SJSA1 (cell line): Measurements from ENCODE around the gene MED25. TPM values are rescaled to one million over a fixed set of nuclear protein-coding genes. Genes with fewer than 3 reads are reported as not detected.

Source experiments
- DNase-seq, 2 experiments: peaks; one replicate each; pipeline ENCODE4 v3.0.0-alpha.2; 2015 to 2020; ENCODE audit warnings: low spot score in 2 of 2, low read depth in 1 of 2
- H3K27ac ChIP-seq: fragments of 250-450 bp; sonication (Bioruptor Pico); 2 replicates; pipeline ENCODE4 v1.5.1; 2020; ENCODE audit warnings: mild to moderate bottlenecking, moderate library complexity
- H3K27me3 ChIP-seq: fragments of 250-450 bp; sonication (Bioruptor Pico); replicated peaks from 2 replicates; pipeline ENCODE4 v1.5.1; 2020; ENCODE audit warnings: mild to moderate bottlenecking, moderate library complexity
- H3K36me3 ChIP-seq: fragments of 250-450 bp; sonication (Bioruptor Pico); 2 replicates; pipeline ENCODE4 v1.5.1; 2020; ENCODE audit warnings: mild to moderate bottlenecking
- H3K4me1 ChIP-seq: fragments of 250-450 bp; sonication (Bioruptor Pico); replicated peaks from 2 replicates; pipeline ENCODE4 v1.6.1; 2021; ENCODE audit warnings: mild to moderate bottlenecking
- H3K4me3 ChIP-seq: fragments of 250-450 bp; sonication (Bioruptor Pico); 2 replicates; pipeline ENCODE4 v1.5.1; 2020; ENCODE audit warnings: mild to moderate bottlenecking
- H3K9me3 ChIP-seq: fragments of 250-450 bp; sonication (Bioruptor Pico); replicated peaks from 2 replicates; pipeline ENCODE4 v1.5.1; 2020; ENCODE audit warnings: mild to moderate bottlenecking
- total RNA-seq: library from RNA; depleted of rRNA; stranded (reverse); fragments of >200 nt; shearing (Covaris generic); gene quantifications from 2 replicates; pipeline ENCODE4 v1.2.3, GENCODE V29; 2014

The MED25 gene
- total RNA-seq, 1 experiment from 2014 or later, result 13.2 TPM

DNA sequence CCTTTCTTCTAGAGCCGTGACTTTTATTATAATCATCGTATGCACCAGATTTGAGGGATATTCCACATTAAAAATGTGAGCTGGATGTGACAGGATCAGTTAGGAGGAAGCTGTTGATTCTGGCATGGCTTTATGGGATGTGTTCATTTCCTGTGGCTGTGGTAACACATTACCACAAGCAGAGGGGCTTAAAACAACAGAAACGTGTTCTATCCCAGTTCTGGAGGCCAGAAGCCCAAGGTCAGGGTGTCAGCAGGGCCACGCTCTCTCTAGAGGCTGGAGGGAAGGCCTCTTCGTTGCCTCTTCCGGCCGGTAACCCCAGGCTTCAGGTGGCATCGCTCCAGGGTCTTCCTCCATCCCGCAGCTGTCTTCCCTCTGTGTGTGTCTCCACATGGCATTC is 14.5 kb downstream of the MED25 start:
- peaks cover 72% of the 10 kb centered on the region for H3K36me3 ChIP-seq
- no peak for DNase-seq
- no peak overlapping the region for H3K27ac ChIP-seq
- H3K4me3 ChIP-seq, result no peak overlapping the region
- H3K4me1 ChIP-seq, result peaks cover under 1% of the 10 kb centered on the region
- no peaks in the 10 kb centered on the region for H3K27me3 ChIP-seq
- no peaks in the 10 kb centered on the region for H3K9me3 ChIP-seq

DNA sequence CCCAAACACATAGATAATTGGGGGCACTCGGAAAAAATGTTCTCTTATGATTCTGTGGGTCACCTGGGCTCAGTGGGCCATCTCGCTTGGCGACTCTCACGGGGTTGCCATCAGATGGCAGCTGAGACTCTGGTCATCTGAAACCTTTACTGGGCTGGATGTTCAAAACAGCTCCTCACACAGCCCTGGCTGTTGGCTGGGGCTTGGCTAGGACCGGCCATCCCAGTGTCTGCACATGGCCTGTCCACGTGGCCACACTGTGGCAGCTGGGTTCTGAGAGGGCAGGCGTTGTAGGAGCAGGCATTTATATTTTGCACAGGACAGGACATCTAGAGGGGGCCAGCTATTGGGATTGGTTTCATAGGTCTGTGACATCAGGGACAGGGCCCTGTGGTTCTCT is 15.5 kb downstream of the MED25 start:
- H3K4me1 ChIP-seq, result peaks cover 11% of the 10 kb centered on the region
- H3K36me3 ChIP-seq, result peaks cover 82% of the 10 kb centered on the region

DNA sequence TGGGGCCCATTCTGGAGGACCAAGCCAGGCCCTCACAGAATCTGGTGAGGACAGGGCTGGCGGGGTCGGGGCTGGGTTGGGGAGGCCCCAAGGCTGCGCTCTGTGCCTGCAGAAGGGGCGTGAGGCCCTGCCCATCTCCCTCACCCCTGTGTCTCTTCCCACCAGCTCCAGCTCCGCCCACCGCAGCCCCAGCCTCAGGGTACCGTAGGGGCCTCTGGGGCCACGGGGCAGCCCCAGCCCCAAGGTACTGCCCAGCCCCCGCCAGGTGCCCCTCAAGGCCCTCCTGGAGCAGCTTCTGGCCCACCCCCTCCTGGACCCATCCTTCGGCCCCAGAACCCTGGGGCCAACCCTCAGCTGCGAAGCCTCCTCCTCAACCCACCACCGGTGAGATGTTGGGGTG is 17.5 kb downstream of the MED25 start:
- peaks cover 83% of the 10 kb centered on the region for H3K36me3 ChIP-seq
- H3K27ac ChIP-seq, result no peak overlapping the region
- peaks cover 23% of the 10 kb centered on the region for H3K4me1 ChIP-seq
- H3K9me3 ChIP-seq, result no peaks in the 10 kb centered on the region
- H3K27me3 ChIP-seq, result no peaks in the 10 kb centered on the region
- no peak overlapping the region for H3K4me3 ChIP-seq
- no peak for DNase-seq

More for the DNA sequence above, 15.5 kb downstream of the MED25 start:
- no peaks in the 10 kb centered on the region for H3K27me3 ChIP-seq
- DNase-seq, result no peak
- no peak overlapping the region for H3K27ac ChIP-seq
- H3K4me3 ChIP-seq, result no peak overlapping the region
- H3K9me3 ChIP-seq, result no peaks in the 10 kb centered on the region

DNA sequence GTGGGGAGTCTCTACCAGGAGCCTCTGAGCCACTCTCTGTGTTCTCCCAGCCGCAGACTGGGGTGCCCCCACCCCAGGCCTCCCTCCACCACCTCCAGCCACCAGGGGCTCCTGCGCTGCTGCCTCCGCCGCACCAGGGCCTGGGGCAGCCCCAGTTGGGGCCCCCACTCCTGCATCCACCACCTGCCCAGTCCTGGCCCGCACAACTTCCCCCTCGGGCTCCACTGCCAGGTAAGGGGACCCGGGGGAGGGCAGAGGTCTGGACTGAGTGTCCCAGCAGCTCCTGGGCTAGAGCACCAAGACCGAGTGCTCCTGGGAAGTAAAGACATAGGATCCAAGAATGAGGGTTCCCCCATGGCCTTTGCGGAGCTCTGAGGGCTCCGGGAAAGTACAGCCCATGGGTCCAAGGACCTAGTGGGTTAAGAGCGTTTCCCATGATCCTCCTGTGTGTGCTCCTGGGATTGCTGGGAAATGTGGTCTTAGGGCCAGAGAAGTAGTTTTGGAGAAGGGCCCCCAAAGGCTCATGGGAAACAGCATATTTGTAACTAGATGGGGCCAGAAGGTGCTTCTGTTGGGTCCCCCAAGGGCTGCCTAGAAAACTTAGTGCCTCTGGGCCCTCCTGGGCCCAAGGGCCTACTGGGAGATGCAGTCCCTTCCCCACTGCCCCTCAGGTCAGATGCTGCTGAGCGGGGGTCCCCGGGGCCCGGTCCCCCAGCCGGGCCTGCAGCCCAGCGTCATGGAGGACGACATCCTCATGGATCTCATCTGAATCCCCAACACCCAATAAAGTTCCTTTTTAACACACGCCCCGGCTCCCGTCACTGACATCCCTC is 18.3 kb downstream of the MED25 start:
- Histone ChIP-seq H3K9me3 (no peaks in the 10 kb centered on the region), H3K4me3 (no peak overlapping the region), H3K36me3 (peaks cover 76% of the 10 kb centered on the region), H3K27me3 (no peaks in the 10 kb centered on the region), H3K27ac (no peak overlapping the region), H3K4me1 (peaks cover 23% of the 10 kb centered on the region)
- no peak for DNase-seq

DNA sequence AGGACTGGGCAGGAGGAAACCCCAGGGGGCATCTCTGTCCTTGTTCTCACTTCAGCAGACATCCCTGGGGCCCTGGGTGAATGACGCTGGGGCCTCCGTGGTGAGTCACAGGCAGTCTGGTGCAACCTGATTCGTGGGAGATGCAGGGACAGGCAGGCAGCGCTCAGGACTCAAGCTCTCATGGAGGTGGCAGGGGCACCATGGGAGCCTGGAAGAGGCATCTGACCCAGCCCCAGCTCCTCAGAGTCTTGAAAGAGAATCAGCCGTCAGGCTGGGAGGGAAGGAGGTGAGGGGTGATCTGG is 18.9 kb downstream of the MED25 start:
- Histone ChIP-seq H3K36me3 (peaks cover 70% of the 10 kb centered on the region), H3K27ac (no peak overlapping the region), H3K27me3 (no peaks in the 10 kb centered on the region), H3K9me3 (no peaks in the 10 kb centered on the region), H3K4me3 (no peak overlapping the region), H3K4me1 (peaks cover 23% of the 10 kb centered on the region)
- DNase-seq, result no peak

DNA sequence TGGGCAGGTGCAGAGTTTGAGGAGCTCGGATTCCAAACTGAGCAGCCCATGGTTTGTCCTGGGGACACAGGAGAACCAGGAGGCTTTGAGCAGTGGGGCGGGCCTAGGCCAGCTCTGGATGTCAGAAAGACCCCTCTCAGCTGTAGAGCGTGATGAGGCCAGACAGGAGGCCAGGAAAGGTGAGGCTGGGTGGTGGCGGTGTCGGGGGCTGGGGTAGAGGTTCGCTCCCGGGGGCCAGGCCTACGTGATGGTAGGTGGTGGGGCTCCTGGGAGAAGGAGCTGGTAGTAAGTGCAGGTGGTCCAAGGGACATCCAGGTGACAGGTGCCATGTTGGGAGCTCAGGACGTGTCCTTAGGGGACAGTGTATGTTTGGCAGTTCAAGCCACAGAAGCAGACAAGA is 19.3 kb downstream of the MED25 start:
- Histone ChIP-seq H3K9me3 (no peaks in the 10 kb centered on the region), H3K27ac (no peak overlapping the region), H3K4me1 (peaks cover 23% of the 10 kb centered on the region), H3K4me3 (no peak overlapping the region), H3K36me3 (peaks cover 66% of the 10 kb centered on the region), H3K27me3 (no peaks in the 10 kb centered on the region)
- DNase-seq, result no peak

DNA sequence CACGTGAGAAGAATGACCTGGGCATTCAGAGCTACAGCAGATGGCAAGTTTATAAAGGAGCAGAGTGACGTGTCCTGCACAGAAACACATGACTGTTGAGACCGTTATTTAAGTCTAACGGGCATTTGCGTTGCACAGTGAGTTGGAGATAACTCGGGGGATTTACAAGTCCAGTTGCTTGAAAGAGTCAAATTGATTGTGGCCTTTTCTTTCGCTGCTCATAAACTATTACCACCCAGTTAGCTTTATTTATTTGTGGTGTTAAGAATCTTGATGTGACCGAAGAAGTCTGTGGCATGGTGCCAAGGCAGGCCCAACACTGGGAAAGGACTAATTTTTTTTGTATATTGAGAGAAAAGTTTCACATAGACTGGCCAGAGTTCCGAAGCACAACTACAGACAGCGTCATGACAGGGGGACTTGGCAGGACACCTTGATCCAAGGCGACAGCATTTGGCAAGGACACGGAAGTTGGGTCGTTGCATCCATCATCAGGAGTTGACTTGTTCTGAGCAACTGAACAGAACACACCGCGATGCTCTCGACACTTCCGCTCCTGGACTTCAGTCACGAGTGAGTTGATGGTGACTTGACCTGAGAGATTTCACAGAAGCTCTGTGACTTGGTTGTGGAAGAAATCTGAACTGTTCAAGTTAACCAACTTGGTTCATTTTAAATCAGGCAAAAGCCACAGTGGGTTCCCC is 20.9 kb downstream of the MED25 start:
- Histone ChIP-seq H3K4me1 (peaks cover 23% of the 10 kb centered on the region), H3K4me3 (no peak overlapping the region), H3K36me3 (peaks cover 50% of the 10 kb centered on the region), H3K27ac (peak overlapping the region; percentile 51), H3K9me3 (no peaks in the 10 kb centered on the region), H3K27me3 (no peaks in the 10 kb centered on the region)
- DNase-seq, result peak; percentile 62 to 67

DNA sequence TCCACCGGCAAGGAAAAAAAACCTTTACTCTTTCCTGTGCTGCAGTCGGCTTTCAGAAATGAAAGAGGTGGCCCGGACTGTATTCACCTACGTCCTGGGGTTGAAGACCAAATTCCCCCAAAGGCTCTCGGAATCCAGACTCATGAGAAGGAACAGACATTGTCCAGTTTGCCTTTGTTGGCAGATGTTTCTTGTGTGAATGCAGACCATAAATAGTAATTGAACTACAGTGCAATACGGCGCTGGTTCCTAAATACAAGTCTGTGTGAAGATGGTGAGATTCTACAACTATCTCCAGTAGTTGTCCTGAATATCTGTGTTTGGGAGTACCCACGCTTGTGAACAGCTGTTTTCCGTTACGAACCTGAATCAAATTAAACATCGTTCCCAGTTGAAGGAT is 21.6 kb downstream of the MED25 start:
- no peak overlapping the region for H3K4me3 ChIP-seq
- DNase-seq, result no peak
- H3K27me3 ChIP-seq, result no peaks in the 10 kb centered on the region
- H3K4me1 ChIP-seq, result peaks cover 23% of the 10 kb centered on the region
- H3K27ac ChIP-seq, result no peak overlapping the region
- peaks cover 43% of the 10 kb centered on the region for H3K36me3 ChIP-seq
- no peaks in the 10 kb centered on the region for H3K9me3 ChIP-seq

DNA sequence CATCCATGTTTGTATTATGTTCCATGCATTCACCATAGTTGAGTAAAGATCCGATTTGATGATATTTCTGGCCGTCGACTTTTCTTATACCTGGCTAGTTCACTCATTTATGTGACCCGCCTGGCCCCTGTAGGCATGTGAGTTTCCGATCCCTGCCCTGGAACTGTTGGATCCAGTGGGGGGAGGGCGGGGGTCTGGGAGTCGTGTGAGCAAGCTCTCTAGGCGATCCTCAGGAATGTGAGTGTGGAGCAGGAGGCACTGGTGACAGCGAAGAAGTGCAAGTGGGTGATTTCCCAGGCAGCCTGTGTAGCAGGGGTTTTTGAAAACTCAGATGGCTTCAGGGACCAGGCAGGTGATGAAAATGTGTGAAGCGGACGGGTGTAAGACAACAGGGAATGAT is 22.2 kb downstream of the MED25 start:
- H3K9me3 ChIP-seq, result no peaks in the 10 kb centered on the region
- H3K4me1 ChIP-seq, result peaks cover 23% of the 10 kb centered on the region
- no peak overlapping the region for H3K4me3 ChIP-seq
- H3K27ac ChIP-seq, result no peak overlapping the region
- no peak for DNase-seq
- peaks cover 37% of the 10 kb centered on the region for H3K36me3 ChIP-seq
- H3K27me3 ChIP-seq, result no peaks in the 10 kb centered on the region

DNA sequence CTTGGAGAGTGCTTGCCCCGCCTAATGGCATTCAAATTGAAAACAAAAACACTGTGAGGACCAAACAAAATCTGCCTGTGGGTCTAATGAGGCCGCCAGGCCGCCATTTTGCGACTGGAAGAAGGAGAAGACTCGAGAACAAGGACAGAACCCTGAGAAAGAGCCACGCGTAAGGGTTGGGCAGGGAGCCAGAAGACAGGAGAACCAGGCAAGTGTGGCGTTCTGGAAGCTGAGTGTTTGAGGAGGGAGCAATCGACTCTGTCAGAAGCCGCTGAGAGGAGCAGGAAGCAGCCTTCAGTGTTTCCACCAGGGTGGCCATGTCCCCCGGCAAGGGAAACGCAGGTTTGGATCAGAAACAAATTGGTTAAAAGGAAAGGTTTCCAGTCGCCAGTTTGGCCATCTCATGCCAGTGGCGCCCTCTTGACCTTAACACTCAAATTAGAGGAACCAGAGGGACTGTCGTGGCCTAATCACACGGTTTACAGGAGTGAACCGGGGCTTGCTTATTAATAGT is 22.7 kb downstream of the MED25 start:
- Histone ChIP-seq H3K36me3 (peaks cover 32% of the 10 kb centered on the region), H3K27ac (no peak overlapping the region), H3K4me1 (peaks cover 23% of the 10 kb centered on the region), H3K4me3 (no peak overlapping the region), H3K27me3 (no peaks in the 10 kb centered on the region), H3K9me3 (no peaks in the 10 kb centered on the region)
- no peak for DNase-seq

DNA sequence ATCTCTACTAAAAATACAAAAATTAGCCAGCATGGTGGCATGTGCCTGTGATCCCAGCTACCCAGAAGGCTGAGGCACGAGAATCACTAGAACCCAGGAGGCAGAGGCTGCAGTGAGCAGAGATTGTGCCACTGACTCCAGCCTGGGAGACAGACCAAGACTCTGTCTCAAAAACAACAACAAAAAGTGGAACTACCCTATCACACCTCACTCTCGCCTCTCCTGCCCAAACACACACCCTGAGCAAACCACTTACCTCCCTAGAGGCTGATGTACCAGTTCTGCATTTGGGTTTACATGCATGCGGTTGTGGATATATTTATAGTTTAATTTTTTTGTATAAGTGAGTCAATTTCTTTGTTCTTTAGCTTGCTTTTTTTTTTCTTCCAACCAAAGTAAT is 25.2 kb downstream of the MED25 start:
- Histone ChIP-seq H3K4me3 (no peak overlapping the region), H3K36me3 (peaks cover 11% of the 10 kb centered on the region), H3K27me3 (no peaks in the 10 kb centered on the region), H3K9me3 (no peaks in the 10 kb centered on the region), H3K27ac (no peak overlapping the region), H3K4me1 (peaks cover 19% of the 10 kb centered on the region)
- no peak for DNase-seq

DNA sequence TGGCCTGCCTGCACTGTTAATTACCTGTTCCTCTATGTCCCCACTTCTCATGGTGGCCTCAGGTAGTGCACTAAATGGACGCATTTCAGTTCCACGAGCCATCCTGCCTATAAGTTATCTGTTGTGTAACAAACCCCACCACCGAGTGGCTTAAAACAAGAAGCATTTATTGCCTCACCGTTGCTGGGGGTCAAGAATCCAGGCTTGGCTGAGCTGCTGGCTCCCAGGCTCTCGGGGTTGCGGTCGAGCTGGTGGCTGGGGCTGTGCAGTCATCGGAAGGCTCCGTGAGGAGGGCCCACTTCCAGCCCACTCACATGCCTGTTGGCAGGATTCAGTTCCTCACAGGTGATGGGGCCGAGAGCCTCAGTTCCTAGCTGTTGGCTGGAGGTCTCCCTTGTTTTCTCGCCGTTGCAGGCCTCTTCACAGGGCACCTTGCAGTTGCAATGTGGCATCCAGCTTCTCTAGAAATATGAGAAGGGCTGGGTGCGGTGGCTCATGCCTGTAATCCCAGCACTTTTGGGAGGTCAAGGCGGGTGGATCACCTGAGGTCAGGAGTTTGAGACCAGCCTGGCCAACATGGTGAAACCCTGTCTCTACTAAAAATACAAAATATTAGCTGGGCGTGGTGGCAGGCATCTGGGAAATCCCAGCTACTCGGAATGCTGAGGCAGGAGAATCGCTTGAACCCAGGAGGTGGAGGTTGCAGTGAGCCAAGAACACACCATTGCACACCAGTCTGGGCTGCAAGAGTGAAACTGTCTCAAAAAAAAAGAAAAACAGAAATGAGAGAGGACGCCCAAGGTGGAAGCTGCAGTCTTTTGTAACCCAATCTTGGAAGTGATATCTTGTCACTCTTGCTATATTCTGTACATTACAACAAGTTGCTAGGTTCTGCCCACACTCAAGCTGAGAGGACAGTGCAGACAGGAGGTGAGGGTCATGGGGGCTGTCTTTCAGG is 26.3 kb downstream of the MED25 start:
- Histone ChIP-seq H3K4me1 (peaks cover 17% of the 10 kb centered on the region), H3K4me3 (no peak overlapping the region), H3K27ac (no peak overlapping the region)

DNA sequence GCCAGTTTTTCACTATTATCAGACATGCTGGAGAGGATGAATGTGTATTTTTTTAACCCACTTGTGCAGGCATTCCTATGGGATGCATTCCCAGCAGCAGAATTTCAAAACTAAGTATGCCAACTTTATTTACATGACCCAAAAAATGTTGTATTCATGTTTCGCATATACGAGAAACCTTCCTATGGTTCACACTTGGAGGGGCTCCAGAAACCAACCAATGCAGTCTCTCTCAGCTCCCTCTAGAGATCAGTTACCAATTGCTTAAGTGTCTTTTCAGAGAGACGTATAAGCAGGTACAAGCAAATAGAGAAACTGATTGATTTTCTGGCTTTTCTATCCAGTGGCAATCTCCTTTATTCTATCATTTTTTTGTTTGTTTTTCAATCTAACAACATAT is 27.3 kb downstream of the MED25 start:
- H3K36me3 ChIP-seq, result no peaks in the 10 kb centered on the region; the same call in 1 of the 2 replicates
- H3K27me3 ChIP-seq, result no peaks in the 10 kb centered on the region
- no peak overlapping the region for H3K27ac ChIP-seq
- peaks cover 20% of the 10 kb centered on the region for H3K4me1 ChIP-seq
- no peaks in the 10 kb centered on the region for H3K9me3 ChIP-seq
- H3K4me3 ChIP-seq, result no peak overlapping the region
- no peak for DNase-seq

More for the DNA sequence above, 26.3 kb downstream of the MED25 start:
- Histone ChIP-seq H3K36me3 (peaks cover 5% of the 10 kb centered on the region), H3K9me3 (no peaks in the 10 kb centered on the region), H3K27me3 (no peaks in the 10 kb centered on the region)
- no peak for DNase-seq
